Frontal cortex (tissue), 4 donors: Measurements from ENCODE around the gene PAWR. TPM values are rescaled to one million over a fixed set of nuclear protein-coding genes. Genes with fewer than 3 reads are reported as not detected.

Experiments used
- DNase-seq, 2 donors: peaks; one replicate each; pipeline ENCODE4 v3.0.0; 2012; ENCODE audit warnings: low spot score in 2 of 2
- FAIRE-seq: peaks from 2 replicates; lab custom pipeline; 2012; peaks lifted over from hg19 to GRCh38; lab: Jason Lieb, UNC
- total RNA-seq: library from RNA; depleted of rRNA; stranded (reverse); fragments of >200 nt; gene quantifications from one replicate; pipeline ENCODE4 v1.2.3, GENCODE V29; 2014
- donor health status: control.
- donor health status: control.
- donor health status: control.

Gene PAWR
- 22.0 TPM for total RNA-seq

GRCh38 chr12:79690638-79691510 lies at the start of gene PAWR:
PAWR (minus strand) TSS chr12:79690964; CDS start chr12:79690244, 720 bp downstream.
- DNase-seq (peak; percentile 57 to 64), FAIRE-seq (no peak)

GRCh38 chr12:79737875-79738718 lies 47.3 kb upstream of the PAWR start:
- FAIRE-seq (no peak), DNase-seq (peak in 1 of 2 donors; percentile 16)

- DNase-seq (no peak), FAIRE-seq (no peak)
Observed at GRCh38 chr12:79732638-79733037, 41.9 kb upstream of the PAWR start.

- DNase-seq (no peak), FAIRE-seq (no peak)
Observed at GRCh38 chr12:79725987-79726386, 35.2 kb upstream of the PAWR start.

- DNase-seq (no peak), FAIRE-seq (no peak)
Observed at GRCh38 chr12:79717006-79717405, 26.2 kb upstream of the PAWR start.

GRCh38 chr12:79715308-79715707 lies 24.5 kb upstream of the PAWR start:
- DNase-seq (no peak), FAIRE-seq (no peak)

- DNase-seq (no peak), FAIRE-seq (no peak)
Observed at GRCh38 chr12:79710707-79711483, 20.1 kb upstream of the PAWR start.

GRCh38 chr12:79707830-79708229 lies 17.1 kb upstream of the PAWR start:
- DNase-seq (no peak), FAIRE-seq (no peak)

GRCh38 chr12:79706676-79707075 lies 15.9 kb upstream of the PAWR start:
- DNase-seq, result no peak
- no peak for FAIRE-seq

- no peak for FAIRE-seq
- DNase-seq, result no peak
Observed at GRCh38 chr12:79706156-79706555, 15.4 kb upstream of the PAWR start.

GRCh38 chr12:79698966-79699365 lies 8.2 kb upstream of the PAWR start:
- FAIRE-seq, result no peak
- DNase-seq, result no peak

- FAIRE-seq (no peak), DNase-seq (no peak)
Observed at GRCh38 chr12:79696416-79696815, 5.7 kb upstream of the PAWR start.

- no peak for FAIRE-seq
- DNase-seq, result no peak
Observed at GRCh38 chr12:79692860-79693577, 2.3 kb upstream of the PAWR start.

- no peak for FAIRE-seq
- peak in 1 of 2 donors; percentile 27 for DNase-seq
Observed at GRCh38 chr12:79691511-79692248, 916 bp upstream of the PAWR start.

- DNase-seq, result peak in 1 of 2 donors; percentile 22
- no peak for FAIRE-seq
Observed at GRCh38 chr12:79690142-79690637, 574 bp downstream of the PAWR start.

- DNase-seq (peak; percentile 25 to 49), FAIRE-seq (no peak)
Observed at GRCh38 chr12:79689477-79690141, 1.2 kb downstream of the PAWR start.

GRCh38 chr12:79689061-79689476 lies 1.7 kb downstream of the PAWR start:
- DNase-seq (no peak), FAIRE-seq (no peak)
